HCT116 (cell line): ENCODE results near the gene GGNBP2. TPM values are rescaled to one million over a fixed set of nuclear protein-coding genes. Genes with fewer than 3 reads are reported as not detected.
A peak's percentile ranks its signal among the peaks of the same experiment; 100 is the strongest.

Experiments used
- ATAC-seq: fragments of 200-7000 bp; cut with Tn5 transposase; 2 replicates; pipeline ENCODE4 v1.9.1; 2020; ENCODE audit warnings: mild to moderate bottlenecking, moderate library complexity
- BruUV-seq: library from RNA; stranded (reverse); fragments of 400-500 nt; replicated peaks from 2 replicates; lab custom pipeline; 2021; lab: Mats Ljungman, UMichigan
- CTCF ChIA-PET: fragments of 300-600 bp; sonication (Branson Sonifier 250); formaldehyde crosslinking; loops from one replicate; lab custom pipeline; 2021; ENCODE audit warnings: antibody characterized with exemption; lab: Charles Lee
- POLR2A ChIA-PET: fragments of 300-600, 350-600 bp; sonication (Branson Sonifier 250); formaldehyde crosslinking; loops from one replicate; lab custom pipeline; 2021; ENCODE audit warnings: antibody characterized with exemption; lab: Charles Lee
- RAD21 ChIA-PET, 2 experiments: fragments of 300-600 bp; sonication (Branson Sonifier 250); formaldehyde crosslinking; loops; one replicate each; lab custom pipeline; 2023; ENCODE audit warnings: low total read pairs in 2 of 2; ENCODE audit not compliant: uncharacterized antibody in 2 of 2, unreplicated experiment in 2 of 2, low non-redundant PET in 1 of 2; lab: Charles Lee
- DNase-seq: peaks from one replicate; pipeline ENCODE4 v3.0.0-alpha.2; 2010; ENCODE audit warnings: low read depth, low spot score
- H2AFZ ChIP-seq: fragments of 200-600 bp; shearing (Covaris generic), sonication (generic); 2 replicates; pipeline ENCODE4 v1.6.1; 2017; ENCODE audit warnings: low read depth, mixed run types, mixed read lengths, antibody characterized with exemption, low read length; ENCODE audit not compliant: poor library complexity, severe bottlenecking
- H3K27ac ChIP-seq: 2 replicates; pipeline ENCODE4 v1.5.1; 2012; ENCODE audit warnings: low read depth, low read length
- H3K27me3 ChIP-seq: fragments of 200-600 bp; sonication (generic); 2 replicates; pipeline ENCODE4 v1.6.1; 2016; ENCODE audit warnings: mixed run types, low read length, mixed read lengths; ENCODE audit not compliant: insufficient read depth
- H3K36me3 ChIP-seq, 2 experiments: fragments of 200-500 bp in 1 of 2; fragments of 200-600 bp in 1 of 2; sonication (Bioruptor generic) in 1 of 2; sonication (generic) in 1 of 2; 2 replicates each; pipeline versions ENCODE4 v1.5.1 to v1.6.1; 2014 to 2016; ENCODE audit warnings: low read length in 2 of 2, inconsistent platforms in 1 of 2, mixed read lengths in 1 of 2, mixed run types in 1 of 2; ENCODE audit not compliant: insufficient read depth in 2 of 2, control insufficient read depth in 1 of 2
- H3K4me1 ChIP-seq, 2 experiments: fragments of 200-600 bp in 1 of 2; sonication (generic) in 1 of 2; 2 replicates each; pipeline versions ENCODE4 v1.5.1 to v1.6.1; 2012 to 2017; ENCODE audit warnings: low read length in 2 of 2, inconsistent platforms in 1 of 2, mild to moderate bottlenecking in 1 of 2, mixed read lengths in 1 of 2, mixed run types in 1 of 2, moderate library complexity in 1 of 2; ENCODE audit not compliant: insufficient read depth in 2 of 2, control insufficient read depth in 1 of 2
- H3K4me2 ChIP-seq: fragments of 200-600 bp; sonication (generic); 2 replicates; pipeline ENCODE4 v1.6.1; 2017; ENCODE audit warnings: mixed run types, low read length, mixed read lengths
- H3K4me3 ChIP-seq, 2 experiments: fragments of 200-600 bp in 1 of 2; sonication (generic) in 1 of 2; replicated peaks in 1 of 2; 2 replicates each; pipeline ENCODE4 v1.5.1; 2011 to 2016; ENCODE audit warnings: low read length in 2 of 2, control low read depth in 1 of 2, low read depth in 1 of 2, mild to moderate bottlenecking in 1 of 2, mixed read lengths in 1 of 2, mixed run types in 1 of 2
- H3K79me2 ChIP-seq: fragments of 200-600 bp; sonication (generic); 2 replicates; pipeline ENCODE4 v1.6.1; 2017; ENCODE audit warnings: mild to moderate bottlenecking, mixed run types, low read length, moderate library complexity, mixed read lengths; ENCODE audit not compliant: insufficient read depth
- H3K9ac ChIP-seq: fragments of 200-600 bp; sonication (generic); 2 replicates; pipeline ENCODE4 v1.6.1; 2016; ENCODE audit warnings: low read length, mixed read lengths
- H3K9me2 ChIP-seq: fragments of 200-600 bp; sonication (generic), shearing (Covaris generic); 2 replicates; pipeline ENCODE4 v1.6.1; 2017; ENCODE audit warnings: mixed run types, mild to moderate bottlenecking, moderate library complexity; ENCODE audit not compliant: insufficient read depth
- H3K9me3 ChIP-seq, 2 experiments: fragments of 200-500 bp in 1 of 2; fragments of 200-600 bp in 1 of 2; sonication (Bioruptor generic) in 1 of 2; sonication (generic) in 1 of 2; 2 replicates each; pipeline ENCODE4 v1.6.1; 2014 to 2017; ENCODE audit warnings: low read length in 2 of 2, mixed read lengths in 2 of 2, inconsistent platforms in 1 of 2, low read depth in 1 of 2, mild to moderate bottlenecking in 1 of 2, mixed run types in 1 of 2, moderate library complexity in 1 of 2; ENCODE audit not compliant: control insufficient read depth in 1 of 2, insufficient read depth in 1 of 2
- H4K20me1 ChIP-seq: fragments of 200-600 bp; sonication (generic), shearing (Covaris generic); 2 replicates; pipeline ENCODE4 v1.6.1; 2017; ENCODE audit warnings: mixed run types, mild to moderate bottlenecking, moderate library complexity; ENCODE audit not compliant: insufficient read depth
- ATF3 ChIP-seq: IDR thresholded peaks from 2 replicates; pipeline ENCODE4 v1.6.1; 2012
- CBX3 ChIP-seq: IDR thresholded peaks from 2 replicates; pipeline ENCODE4 v1.6.1; 2012; ENCODE audit warnings: low read depth
- CEBPB ChIP-seq: IDR thresholded peaks from 2 replicates; pipeline ENCODE4 v1.6.1; 2012; ENCODE audit warnings: low read depth
- EZH2phosphoT487 ChIP-seq: fragments of 200-600 bp; IDR thresholded peaks from 2 replicates; pipeline ENCODE4 v1.6.1; 2018; ENCODE audit warnings: antibody characterized with exemption, borderline replicate concordance
- MAX ChIP-seq: IDR thresholded peaks from 2 replicates; pipeline ENCODE4 v1.6.1; 2012
- POLR2AphosphoS5 ChIP-seq: IDR thresholded peaks from 2 replicates; pipeline ENCODE4 v1.6.1; 2011; ENCODE audit warnings: mild to moderate bottlenecking, low read depth, low read length, moderate library complexity
- SIN3A ChIP-seq: IDR thresholded peaks from 2 replicates; pipeline ENCODE4 v1.6.1; 2012; ENCODE audit warnings: low read depth
- SP1 ChIP-seq: IDR thresholded peaks from 2 replicates; pipeline ENCODE4 v1.6.1; 2012; ENCODE audit warnings: low read depth
- TCF7L2 ChIP-seq: IDR thresholded peaks from 2 replicates; pipeline ENCODE4 v1.7.0; 2011; ENCODE audit warnings: borderline replicate concordance, inconsistent platforms; ENCODE audit not compliant: insufficient read depth, insufficient read length; ENCODE audit errors: extremely low read depth
- ZBTB33 ChIP-seq: IDR thresholded peaks from 2 replicates; pipeline ENCODE4 v1.6.1; 2011; ENCODE audit warnings: mild to moderate bottlenecking, low read length, moderate library complexity; ENCODE audit not compliant: insufficient replicate concordance; ENCODE audit errors: extremely low read depth
- ZFX ChIP-seq: fragments of 450-650 bp; IDR thresholded peaks from 2 replicates; pipeline ENCODE4 v1.6.1; 2017
- intact Hi-C: fragments of 100-400 bp; cut with micrococcal nuclease; formaldehyde crosslinking; loops from 2 replicates; pipeline ENCODE4 v1.10.0; 2022
- total RNA-seq: library from RNA; stranded (reverse); gene quantifications from one replicate; pipeline ENCODE4 v1.2.1, GENCODE V29; 2021; ENCODE audit not compliant: unreplicated experiment
- TF ChIP-seq, protein P1 (sequence below): IDR thresholded peaks from 2 replicates; pipeline ENCODE4 v1.6.1; 2012; ENCODE audit warnings: low read depth

Gene GGNBP2
- total RNA-seq, 1 experiment from 2014 or later = 58.2 TPM

GRCh38 chr17:36610474-36610873 is 65.8 kb downstream of the GGNBP2 start:
- POLR2A ChIA-PET = no interaction called here

DNA sequence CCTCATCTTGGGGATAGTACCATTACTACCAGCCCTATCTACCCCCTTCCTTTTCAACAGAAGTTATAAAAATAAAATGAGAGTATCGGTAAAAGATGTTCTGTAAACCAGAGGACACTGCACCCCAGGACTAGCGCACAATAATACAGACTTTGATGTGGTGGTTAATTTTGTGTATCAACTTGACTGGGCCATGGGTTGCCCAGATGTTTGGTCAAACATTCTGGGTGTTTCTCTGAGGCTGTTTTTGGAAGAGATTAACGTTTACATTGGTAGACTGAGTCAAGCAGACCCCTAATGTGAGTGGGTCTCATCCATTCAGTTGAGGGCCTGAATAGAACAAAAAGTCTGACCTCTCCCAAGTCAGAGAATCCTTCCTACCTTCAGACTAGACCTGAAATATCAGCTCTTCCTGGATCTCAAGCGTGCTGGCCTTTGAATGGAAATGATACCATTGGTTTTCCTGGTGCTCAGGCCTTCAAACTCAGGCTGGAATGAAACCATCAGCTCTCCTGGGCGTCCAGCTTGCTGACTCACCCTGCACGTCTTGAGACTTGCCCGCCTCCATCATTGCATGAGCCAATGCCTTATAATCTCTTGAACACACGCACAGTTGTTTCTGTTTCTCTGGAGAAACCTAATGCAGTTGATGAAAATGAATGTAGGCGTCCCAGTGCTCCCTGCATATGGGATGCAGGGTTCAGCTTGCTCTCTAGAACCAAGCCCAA is 66.8 kb downstream of the GGNBP2 start:
- Histone ChIP-seq H3K36me3 (0 out of 4 replicates have a peak, but pooled peaks cover 0 to 4% of the 10 kb centered on the region in 2 experiments), H3K79me2 (no peaks in the 10 kb centered on the region), H3K4me1 (peaks cover 17 to 31% of the 10 kb centered on the region in 2 experiments; a peak in 3 of 4 replicates), H3K27me3 (no peaks in the 10 kb centered on the region), H3K9ac (no peak overlapping the region), H2AFZ (no peak overlapping the region), H4K20me1 (no peaks in the 10 kb centered on the region), H3K4me2 (0 out of 2 replicates have a peak overlapping the region, but pooled peaks have one; percentile 21), H3K9me2 (no peaks in the 10 kb centered on the region), H3K4me3 (no peak overlapping the region), H3K9me3 (no peaks in the 10 kb centered on the region), H3K27ac (no peak overlapping the region)
- BruUV-seq = no TSS peak
- intact Hi-C loops = no loop called here
- CTCF ChIA-PET = interaction anchor here (1.2 to 2.1 kb wide), 2 partner anchors 9 to 10 kb away, joined by 4 to 6 read pairs; partner anchors contain the start of gene MRM1
- ATAC-seq = no peak
- DNase-seq = no peak
- POLR2A ChIA-PET = no interaction called here
- RAD21 ChIA-PET = no interaction called here
- TF ChIP-seq SP1 = no peak
- TF ChIP-seq TCF7L2 = no peak
- TF ChIP-seq SIN3A = no peak
- no peak for TF ChIP-seq CBX3
- TF ChIP-seq, protein P1, sequence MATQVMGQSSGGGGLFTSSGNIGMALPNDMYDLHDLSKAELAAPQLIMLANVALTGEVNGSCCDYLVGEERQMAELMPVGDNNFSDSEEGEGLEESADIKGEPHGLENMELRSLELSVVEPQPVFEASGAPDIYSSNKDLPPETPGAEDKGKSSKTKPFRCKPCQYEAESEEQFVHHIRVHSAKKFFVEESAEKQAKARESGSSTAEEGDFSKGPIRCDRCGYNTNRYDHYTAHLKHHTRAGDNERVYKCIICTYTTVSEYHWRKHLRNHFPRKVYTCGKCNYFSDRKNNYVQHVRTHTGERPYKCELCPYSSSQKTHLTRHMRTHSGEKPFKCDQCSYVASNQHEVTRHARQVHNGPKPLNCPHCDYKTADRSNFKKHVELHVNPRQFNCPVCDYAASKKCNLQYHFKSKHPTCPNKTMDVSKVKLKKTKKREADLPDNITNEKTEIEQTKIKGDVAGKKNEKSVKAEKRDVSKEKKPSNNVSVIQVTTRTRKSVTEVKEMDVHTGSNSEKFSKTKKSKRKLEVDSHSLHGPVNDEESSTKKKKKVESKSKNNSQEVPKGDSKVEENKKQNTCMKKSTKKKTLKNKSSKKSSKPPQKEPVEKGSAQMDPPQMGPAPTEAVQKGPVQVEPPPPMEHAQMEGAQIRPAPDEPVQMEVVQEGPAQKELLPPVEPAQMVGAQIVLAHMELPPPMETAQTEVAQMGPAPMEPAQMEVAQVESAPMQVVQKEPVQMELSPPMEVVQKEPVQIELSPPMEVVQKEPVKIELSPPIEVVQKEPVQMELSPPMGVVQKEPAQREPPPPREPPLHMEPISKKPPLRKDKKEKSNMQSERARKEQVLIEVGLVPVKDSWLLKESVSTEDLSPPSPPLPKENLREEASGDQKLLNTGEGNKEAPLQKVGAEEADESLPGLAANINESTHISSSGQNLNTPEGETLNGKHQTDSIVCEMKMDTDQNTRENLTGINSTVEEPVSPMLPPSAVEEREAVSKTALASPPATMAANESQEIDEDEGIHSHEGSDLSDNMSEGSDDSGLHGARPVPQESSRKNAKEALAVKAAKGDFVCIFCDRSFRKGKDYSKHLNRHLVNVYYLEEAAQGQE = no peak
- no peak for TF ChIP-seq CEBPB
- TF ChIP-seq ZBTB33 = no peak
- no peak for TF ChIP-seq EZH2phosphoT487

More at GRCh38 chr17:36610474-36610873, 65.8 kb downstream of the GGNBP2 start:
- BruUV-seq = no TSS peak
- Histone ChIP-seq H4K20me1 (no peaks in the 10 kb centered on the region), H3K9me2 (no peaks in the 10 kb centered on the region), H3K9ac (no peak overlapping the region), H3K9me3 (no peaks in the 10 kb centered on the region)
- DNase-seq = no peak
- RAD21 ChIA-PET = no interaction called here
- TF ChIP-seq ZFX (no peak), ATF3 (no peak), POLR2AphosphoS5 (no peak), MAX (no peak)
- TF ChIP-seq, all 23 proteins: peak for 0
- peaks cover 7% of the 10 kb centered on the region for H3K79me2 ChIP-seq
- peaks cover 17 to 31% of the 10 kb centered on the region in 2 experiments; a peak in 3 of 4 replicates for H3K4me1 ChIP-seq
- no peak for ATAC-seq
- intact Hi-C loops = no loop called here
- H3K4me3 ChIP-seq = no peak overlapping the region
- H3K27me3 ChIP-seq = no peaks in the 10 kb centered on the region
- H2AFZ ChIP-seq = no peak overlapping the region
- CTCF ChIA-PET = interaction anchor here (0.7 to 2.1 kb wide), 3 partner anchors 8 to 65 kb away, joined by 3 to 6 read pairs (median 4); partner anchors contain the start of gene MRM1
- H3K36me3 ChIP-seq = peaks cover 0 to 9% of the 10 kb centered on the region in 2 experiments; a peak in 1 of 4 replicates
- H3K4me2 ChIP-seq = no peak overlapping the region
- H3K27ac ChIP-seq = no peak overlapping the region
